A549 (cell line): ENCODE data around the gene RNF2. TPM values are rescaled to one million over a fixed set of nuclear protein-coding genes. Genes with fewer than 3 reads are reported as not detected.
A peak's percentile ranks its signal among the peaks of the same experiment; 100 is the strongest.

Source experiments
- ATAC-seq, 2 experiments: fragments of 200-7000 bp in 1 of 2; fragments of >200 bp in 1 of 2; cut with Nextera tagmentation in 1 of 2; cut with Tn5 transposase in 1 of 2; 3 replicates each; pipeline versions ENCODE4 v1.8.0 to v1.9.1; 2018 to 2020; ENCODE audit warnings: mild to moderate bottlenecking in 1 of 2, moderate library complexity in 1 of 2
- CTCF ChIA-PET: fragments of 300-600 bp; sonication (Branson Sonifier 250); formaldehyde crosslinking; extraction: SDS; loops from one replicate; lab custom pipeline; 2021; ENCODE audit warnings: antibody characterized with exemption, inconsistent platforms; lab: Yijun Ruan, JAX
- POLR2A ChIA-PET: fragments of 350-600 bp; formaldehyde crosslinking; extraction: SDS; loops from one replicate; lab custom pipeline; 2021; ENCODE audit warnings: antibody characterized with exemption, inconsistent platforms; lab: Yijun Ruan, JAX
- DNase-seq, 2 experiments: peaks; one replicate each; pipeline versions ENCODE4 v3.0.0 to v3.0.0-alpha.2; 2011 to 2016; ENCODE audit warnings: low read depth in 1 of 2, low spot score in 1 of 2
- FAIRE-seq: peaks from 2 replicates; lab custom pipeline; 2011; peaks lifted over from hg19 to GRCh38; lab: Jason Lieb, UNC
- H3K27ac ChIP-seq, 2 experiments: fragments of >200 bp; sonication (Bioruptor Twin); formaldehyde crosslinking; 3 replicates each; pipeline ENCODE4 v1.5.1; 2016 to 2017
- H3K4me1 ChIP-seq: fragments of >200 bp; sonication (Bioruptor Twin); formaldehyde crosslinking; 3 replicates; pipeline ENCODE4 v1.6.1; 2016
- H3K4me2 ChIP-seq: fragments of >200 bp; sonication (Bioruptor Twin); formaldehyde crosslinking; 3 replicates; pipeline ENCODE4 v1.6.1; 2016
- H3K4me3 ChIP-seq: fragments of >200 bp; sonication (Bioruptor Twin); formaldehyde crosslinking; 3 replicates; pipeline ENCODE4 v1.5.1; 2016
- H3K9me3 ChIP-seq: fragments of >200 bp; sonication (Bioruptor Twin); formaldehyde crosslinking; 3 replicates; pipeline ENCODE4 v1.6.1; 2016
- CBX2 ChIP-seq: fragments of 200-600 bp; sonication (generic); IDR thresholded peaks from 2 replicates; pipeline ENCODE4 v1.6.1; 2016; ENCODE audit warnings: low read depth, mild to moderate bottlenecking, borderline replicate concordance
- CEBPB ChIP-seq, 2 experiments: fragments of >200 bp in 1 of 2; sonication (Bioruptor Twin) in 1 of 2; formaldehyde crosslinking in 1 of 2; IDR thresholded peaks; 2 replicates each; pipeline ENCODE4 v1.6.1; 2012 to 2016
- EHF ChIP-seq: fragments of 250-450 bp; sonication (Bioruptor Pico); IDR thresholded peaks from 2 replicates; pipeline ENCODE4 v1.5.0; 2020; ENCODE audit warnings: mild to moderate bottlenecking
- FOSL2 ChIP-seq, 2 experiments: fragments of 450-650 bp in 1 of 2; fragments of >200 bp in 1 of 2; sonication (Bioruptor Twin) in 1 of 2; formaldehyde crosslinking; IDR thresholded peaks; 2 replicates each; pipeline versions ENCODE4 v1.5.0 to v1.6.1; 2016 to 2020; ENCODE audit warnings: mild to moderate bottlenecking in 1 of 2, moderate library complexity in 1 of 2
- HDAC2 ChIP-seq: fragments of 200-600 bp; sonication (generic); IDR thresholded peaks from 2 replicates; pipeline ENCODE4 v1.6.1; 2016
- HEYL ChIP-seq: fragments of 250-450 bp; sonication (Bioruptor Pico); IDR thresholded peaks from 2 replicates; pipeline ENCODE4 v1.8.0; 2021; ENCODE audit warnings: mild to moderate bottlenecking, moderate library complexity
- HOXA7 ChIP-seq: fragments of 250-450 bp; sonication (Bioruptor Pico); IDR thresholded peaks from 2 replicates; pipeline ENCODE4 v1.5.0; 2020; ENCODE audit warnings: mild to moderate bottlenecking, moderate library complexity
- HOXB13 ChIP-seq: fragments of 250-450 bp; sonication (Bioruptor Pico); IDR thresholded peaks from 2 replicates; pipeline ENCODE4 v1.5.0; 2020; ENCODE audit warnings: low read depth, mild to moderate bottlenecking, moderate library complexity
- JUN ChIP-seq, 2 experiments: fragments of >200 bp; sonication (Bioruptor Twin); formaldehyde crosslinking; IDR thresholded peaks; 2 replicates in 1 of 2; 3 replicates in 1 of 2; pipeline ENCODE4 v1.6.1; 2016 to 2017
- JUNB ChIP-seq: fragments of >200 bp; sonication (Bioruptor Twin); formaldehyde crosslinking; IDR thresholded peaks from 2 replicates; pipeline ENCODE4 v1.6.1; 2016
- KDM5A ChIP-seq: fragments of 200-600 bp; sonication (generic); IDR thresholded peaks from 2 replicates; pipeline ENCODE4 v1.6.1; 2016; ENCODE audit warnings: antibody characterized with exemption, mild to moderate bottlenecking
- MAFK ChIP-seq: fragments of 450-650 bp; IDR thresholded peaks from 2 replicates; pipeline ENCODE4 v1.6.1; 2014; ENCODE audit not compliant: partially characterized antibody
- NFE2L2 ChIP-seq: fragments of 150-350 bp; conservative IDR thresholded peaks from 2 replicates; pipeline ENCODE4 v1.6.1; 2014; ENCODE audit warnings: low read length
- PBX3 ChIP-seq: IDR thresholded peaks from 2 replicates; pipeline ENCODE4 v1.6.1; 2012
- PHF8 ChIP-seq: fragments of 200-600 bp; sonication (generic); IDR thresholded peaks from 2 replicates; pipeline ENCODE4 v1.6.1; 2016; ENCODE audit warnings: low read depth, mild to moderate bottlenecking, antibody characterized with exemption, moderate library complexity, borderline replicate concordance
- POLR2A ChIP-seq: IDR thresholded peaks from 2 replicates; pipeline ENCODE4 v1.6.1; 2012; ENCODE audit warnings: mild to moderate bottlenecking, low read length
- RAD21 ChIP-seq, 2 experiments: fragments of >200 bp in 1 of 2; sonication (Bioruptor Twin) in 1 of 2; formaldehyde crosslinking in 1 of 2; IDR thresholded peaks in 1 of 2; conservative IDR thresholded peaks in 1 of 2; 2 replicates in 1 of 2; 3 replicates in 1 of 2; pipeline ENCODE4 v1.6.1; 2012 to 2018; ENCODE audit warnings: inconsistent platforms in 1 of 2
- RARB ChIP-seq: fragments of 250-450 bp; sonication (Bioruptor Pico); IDR thresholded peaks from 2 replicates; pipeline ENCODE4 v1.8.0; 2021; ENCODE audit warnings: mild to moderate bottlenecking, moderate library complexity
- RFX5 ChIP-seq: fragments of 450-650 bp; IDR thresholded peaks from 2 replicates; pipeline ENCODE4 v1.7.1; 2014; ENCODE audit warnings: antibody characterized with exemption, mild to moderate bottlenecking, moderate library complexity
- SREBF2 ChIP-seq: fragments of 450-650 bp; IDR thresholded peaks from 2 replicates; pipeline ENCODE4 v1.6.1; 2014; ENCODE audit warnings: mild to moderate bottlenecking, moderate library complexity
- ZC3H11A ChIP-seq: fragments of 450-650 bp; IDR thresholded peaks from 2 replicates; pipeline ENCODE4 v1.6.1; 2014; ENCODE audit warnings: antibody characterized with exemption, mild to moderate bottlenecking
- ZFP36 ChIP-seq: fragments of 450-650 bp; IDR thresholded peaks from 2 replicates; pipeline ENCODE4 v1.6.1; 2014; ENCODE audit warnings: borderline replicate concordance; ENCODE audit not compliant: partially characterized antibody
- ZSCAN20 ChIP-seq: fragments of 250-450 bp; sonication (Bioruptor Pico); IDR thresholded peaks from 2 replicates; pipeline ENCODE4 v1.8.0; 2022; ENCODE audit warnings: mild to moderate bottlenecking, moderate library complexity
- WGBS: methylation state at CpG from one replicate; pipeline ENCODE4 v1.1.6; 2017; ENCODE audit errors: missing lambda C conversion rate; 5-methylcytosine and 5-hydroxymethylcytosine counted together
- polyA plus RNA-seq, 4 experiments: library from polyadenylated mRNA; depleted of rRNA in 3 of 4; stranded (reverse); fragments of >200 nt; fragmentation: RNase III in 1 of 4; extraction: RNeasy Plus Mini Kit Qiagen cat#74134 plus additional on column Dnase treatment in 1 of 4; gene quantifications; 2 replicates in 3 of 4; 3 replicates in 1 of 4; pipeline ENCODE4 v1.2.3, GENCODE V29; 2011 to 2017
- TF ChIP-seq, protein P1 (sequence below): fragments of 250-450 bp; sonication (Bioruptor Pico); IDR thresholded peaks from 2 replicates; pipeline ENCODE4 v1.5.0; 2020; ENCODE audit warnings: low read depth, mild to moderate bottlenecking, moderate library complexity

RNF2 gene
- polyA plus RNA-seq, 2 of the 4 experiments (the other 2 are of a cell fraction), result 16.6 to 38.2 TPM

GRCh38 chr1:185017338-185017737, 28.0 kb upstream of the RNF2 start:
- WGBS, result 52% methylated on average over 2 of the region's 2 CpGs
- TF ChIP-seq PBX3 (no peak), PHF8 (no peak), MAFK (peak; percentile 38), CEBPB (IDR thresholded peaks at IDR 0.05) (peak; percentile 60 to 84; a peak in 3 of 4 replicates), SREBF2 (no peak), CBX2 (no peak), KDM5A (no peak), JUNB (peak; percentile 39; the same call in 1 of the 2 replicates), NFE2L2 (peak; percentile 63), RARB (CRISPR knock-in tag) (no peak), FOSL2 (IDR thresholded peaks at IDR 0.05) (peak; percentile 29; the same call in 1 of the 2 replicates), FOSL2 (CRISPR knock-in tag; IDR thresholded peaks at IDR 0.05) (peak; percentile 87), ZC3H11A (no peak), EHF (CRISPR knock-in tag) (no peak), RAD21 (conservative IDR thresholded peaks at IDR 0.05 in 1 of 2, IDR thresholded peaks at IDR 0.05 in 1 of 2) (no peak), ZFP36 (no peak)
- ATAC-seq (peak; percentile 73 to 74; a peak in 4 of 6 replicates), FAIRE-seq (no peak), DNase-seq (peak; percentile 18 to 65)
- H3K4me3 ChIP-seq, result no peak overlapping the region
- no peaks in the 10 kb centered on the region for H3K9me3 ChIP-seq
- POLR2A ChIA-PET, result interaction anchor here (0.5 kb wide), 1 partner anchor 643 kb away, joined by 3 read pairs; no protein-coding TSS in a partner anchor
- peak overlapping the region; percentile 65 for H3K4me2 ChIP-seq
- CTCF ChIA-PET, result no interaction called here
- peak overlapping the region; percentile 44 to 65 for H3K27ac ChIP-seq
- peaks cover 14% of the 10 kb centered on the region for H3K4me1 ChIP-seq

GRCh38 chr1:185017966-185018365, 27.4 kb upstream of the RNF2 start:
- no peak for ATAC-seq
- no peaks in the 10 kb centered on the region for H3K9me3 ChIP-seq
- DNase-seq, result no peak
- WGBS, result 81% methylated on average over 3 of the region's 3 CpGs
- TF ChIP-seq ZSCAN20 (CRISPR knock-in tag) (no peak), HEYL (no peak)
- TF ChIP-seq, all 56 proteins: peak for 0
- no peak overlapping the region for H3K4me3 ChIP-seq
- ChIA-PET CTCF (no interaction called here), POLR2A (no interaction called here)
- peaks cover 14% of the 10 kb centered on the region for H3K4me1 ChIP-seq
- peak overlapping the region; percentile 44 to 65 for H3K27ac ChIP-seq
- H3K4me2 ChIP-seq, result no peak overlapping the region
- FAIRE-seq, result no peak

DNA sequence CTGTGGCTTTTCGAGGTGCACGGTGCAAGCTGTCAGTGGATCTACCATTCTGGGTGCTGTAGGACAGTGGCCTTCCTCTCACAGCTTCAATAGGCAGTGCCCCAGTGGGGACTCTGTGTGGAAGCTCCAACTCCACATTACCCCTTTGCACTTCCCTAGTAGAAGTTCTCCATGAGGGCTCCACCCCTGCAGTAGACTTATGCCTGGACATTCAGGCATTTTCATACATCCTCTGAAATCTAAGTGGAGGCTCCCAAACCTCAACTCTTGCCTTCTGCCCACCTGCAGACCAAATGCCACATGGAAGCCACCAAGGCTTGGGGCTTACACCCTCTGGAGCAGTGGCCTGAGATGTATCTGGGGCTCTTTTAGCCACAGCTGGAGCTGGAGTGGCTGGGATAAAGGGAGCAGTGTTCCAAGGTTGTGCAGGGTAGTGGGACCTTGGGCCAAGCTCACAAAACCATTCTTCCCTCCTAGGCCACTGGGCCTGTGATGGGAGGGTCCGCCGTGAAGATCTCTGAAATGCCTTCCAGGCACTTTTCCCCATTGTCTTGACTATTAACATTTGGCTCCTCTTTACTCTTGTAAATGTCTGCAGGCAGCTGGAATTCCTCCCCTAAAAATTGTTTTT, 18.0 kb upstream of the RNF2 start:
- H3K4me3 ChIP-seq, result no peak overlapping the region
- no peak overlapping the region for H3K4me2 ChIP-seq
- no peaks in the 10 kb centered on the region for H3K4me1 ChIP-seq
- TF ChIP-seq POLR2A, result no peak
- TF ChIP-seq HOXA7, result no peak
- no peak for TF ChIP-seq CBX2
- no peak for TF ChIP-seq JUN (IDR thresholded peaks at IDR 0.05)
- TF ChIP-seq, protein P1, sequence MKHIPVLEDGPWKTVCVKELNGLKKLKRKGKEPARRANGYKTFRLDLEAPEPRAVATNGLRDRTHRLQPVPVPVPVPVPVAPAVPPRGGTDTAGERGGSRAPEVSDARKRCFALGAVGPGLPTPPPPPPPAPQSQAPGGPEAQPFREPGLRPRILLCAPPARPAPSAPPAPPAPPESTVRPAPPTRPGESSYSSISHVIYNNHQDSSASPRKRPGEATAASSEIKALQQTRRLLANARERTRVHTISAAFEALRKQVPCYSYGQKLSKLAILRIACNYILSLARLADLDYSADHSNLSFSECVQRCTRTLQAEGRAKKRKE (CRISPR knock-in tag), result no peak
- no peak for TF ChIP-seq HOXB13 (CRISPR knock-in tag)
- no peak for TF ChIP-seq ZC3H11A
- no peak for TF ChIP-seq RFX5
- TF ChIP-seq HDAC2, result no peak
- TF ChIP-seq EHF (CRISPR knock-in tag), result no peak
- no peak for TF ChIP-seq MAFK
- TF ChIP-seq, all 56 proteins: peak for 0
- no peak for DNase-seq
- FAIRE-seq, result no peak
- WGBS, result 87% methylated on average over 4 of the region's 4 CpGs
- Histone ChIP-seq H3K27ac (no peak overlapping the region), H3K9me3 (peaks cover 24% of the 10 kb centered on the region)
- CTCF ChIA-PET, result interaction anchor here (1.3 kb wide), 1 partner anchor 643 kb away, joined by 3 read pairs; no protein-coding TSS in a partner anchor
- POLR2A ChIA-PET, result no interaction called here
- ATAC-seq, result no peak
